H9 (cell line): ENCODE results near the gene PSMA3. TPM values are rescaled to one million over a fixed set of nuclear protein-coding genes. Genes with fewer than 3 reads are reported as not detected.

Experiments
- DNase-seq: peaks from one replicate; pipeline ENCODE4 v3.0.0-alpha.2; 2017
- H2AFZ ChIP-seq: one replicate; pipeline ENCODE4 v1.6.1; 2013; ENCODE audit warnings: mild to moderate bottlenecking, low read length, control low read depth, moderate library complexity
- H2AK5ac ChIP-seq: 2 replicates; pipeline ENCODE4 v1.6.1; 2013; ENCODE audit warnings: low read length, control low read depth, mixed read lengths; ENCODE audit not compliant: insufficient read length
- H2BK120ac ChIP-seq: one replicate; pipeline ENCODE4 v1.6.1; 2013; ENCODE audit warnings: low read depth, mild to moderate bottlenecking, low read length, control low read depth, inconsistent platforms; ENCODE audit not compliant: poor library complexity, severe bottlenecking
- H2BK12ac ChIP-seq: 2 replicates; pipeline ENCODE4 v1.6.1; 2013; ENCODE audit warnings: low read length, control low read depth, mixed read lengths, low read depth; ENCODE audit not compliant: insufficient read length
- H2BK15ac ChIP-seq: 2 replicates; pipeline ENCODE4 v1.6.1; 2013; ENCODE audit warnings: low read depth, low read length, control low read depth
- H2BK20ac ChIP-seq: one replicate; pipeline ENCODE4 v1.6.1; 2013; ENCODE audit warnings: low read depth, mild to moderate bottlenecking, low read length, control low read depth, inconsistent platforms; ENCODE audit not compliant: poor library complexity, severe bottlenecking
- H2BK5ac ChIP-seq: 2 replicates; pipeline ENCODE4 v1.6.1; 2013; ENCODE audit warnings: low read length, control low read depth, mixed read lengths; ENCODE audit not compliant: insufficient read length
- H3K14ac ChIP-seq: 2 replicates; pipeline ENCODE4 v1.6.1; 2013; ENCODE audit warnings: low read length, control low read depth; ENCODE audit not compliant: insufficient read depth
- H3K18ac ChIP-seq: 2 replicates; pipeline ENCODE4 v1.6.1; 2013; ENCODE audit warnings: low read depth, mild to moderate bottlenecking, mixed read lengths, low read length, control low read depth; ENCODE audit not compliant: insufficient read length
- H3K23ac ChIP-seq: 2 replicates; pipeline ENCODE4 v1.6.1; 2013; ENCODE audit warnings: low read length, control low read depth, mixed read lengths, low read depth; ENCODE audit not compliant: insufficient read length
- H3K23me2 ChIP-seq: 2 replicates; pipeline ENCODE4 v1.6.1; 2013; ENCODE audit warnings: low read depth, mild to moderate bottlenecking, mixed read lengths, low read length, control low read depth; ENCODE audit not compliant: insufficient read length, poor library complexity, severe bottlenecking
- H3K27ac ChIP-seq: 2 replicates; pipeline ENCODE4 v1.5.1; 2013; ENCODE audit warnings: low read length, control low read depth, mixed read lengths, low read depth; ENCODE audit not compliant: insufficient read length
- H3K27me3 ChIP-seq: 2 replicates; pipeline ENCODE4 v1.6.1; 2013; ENCODE audit warnings: low read length, control low read depth, inconsistent platforms; ENCODE audit not compliant: insufficient read depth
- H3K4ac ChIP-seq: 2 replicates; pipeline ENCODE4 v1.6.1; 2013; ENCODE audit warnings: low read depth, mild to moderate bottlenecking, control low read depth, inconsistent platforms, low read length, moderate library complexity
- H3K4me1 ChIP-seq: 2 replicates; pipeline ENCODE4 v1.6.1; 2013; ENCODE audit warnings: low read length, control low read depth, inconsistent platforms; ENCODE audit not compliant: insufficient read depth
- H3K4me2 ChIP-seq: 2 replicates; pipeline ENCODE4 v1.6.1; 2013; ENCODE audit warnings: low read length, control low read depth, mixed read lengths; ENCODE audit not compliant: insufficient read length, insufficient read depth
- H3K56ac ChIP-seq: 2 replicates; pipeline ENCODE4 v1.6.1; 2013; ENCODE audit warnings: low read depth, mild to moderate bottlenecking, mixed read lengths, low read length, control low read depth; ENCODE audit not compliant: insufficient read length
- H3K79me1 ChIP-seq: 2 replicates; pipeline ENCODE4 v1.6.1; 2013; ENCODE audit warnings: low read depth, mild to moderate bottlenecking, moderate library complexity, low read length, control low read depth, inconsistent platforms; ENCODE audit not compliant: insufficient read depth, poor library complexity, severe bottlenecking
- H3K79me2 ChIP-seq: 2 replicates; pipeline ENCODE4 v1.6.1; 2013; ENCODE audit warnings: low read length, control low read depth, inconsistent platforms; ENCODE audit not compliant: insufficient read depth
- H3K9ac ChIP-seq: 2 replicates; pipeline ENCODE4 v1.6.1; 2013; ENCODE audit warnings: low read length, control low read depth, mixed read lengths; ENCODE audit not compliant: insufficient read length; ENCODE audit errors: extremely low read depth
- H3K9me3 ChIP-seq: one replicate; pipeline ENCODE4 v1.6.1; 2013; ENCODE audit warnings: low read depth, low read length, inconsistent platforms; ENCODE audit not compliant: control insufficient read depth
- H3T11ph ChIP-seq: one replicate; pipeline ENCODE4 v1.6.1; 2013; ENCODE audit warnings: mild to moderate bottlenecking, low read length, control low read depth, inconsistent platforms
- H4K20me1 ChIP-seq: one replicate; pipeline ENCODE4 v1.6.1; 2013; ENCODE audit not compliant: control insufficient read depth, insufficient read length, insufficient read depth
- H4K5ac ChIP-seq: 2 replicates; pipeline ENCODE4 v1.6.1; 2013; ENCODE audit warnings: low read depth, mild to moderate bottlenecking, mixed read lengths, low read length, control low read depth; ENCODE audit not compliant: insufficient read length
- H4K8ac ChIP-seq: replicated peaks from 2 replicates; pipeline ENCODE4 v1.6.1; 2013; ENCODE audit warnings: low read length, control low read depth, mixed read lengths, low read depth; ENCODE audit not compliant: insufficient read length
- H4K91ac ChIP-seq: 2 replicates; pipeline ENCODE4 v1.6.1; 2013; ENCODE audit warnings: low read depth, mild to moderate bottlenecking, moderate library complexity, mixed read lengths, low read length, control low read depth; ENCODE audit not compliant: insufficient read length
- H3K27ac Mint-ChIP-seq, 3 experiments: 2 replicates in 2 of 3; 3 replicates in 1 of 3; pipeline ENCODE4 v1.8.0; 2020 to 2021; ENCODE audit warnings: mixed read lengths in 3 of 3, mild to moderate bottlenecking in 1 of 3, moderate library complexity in 1 of 3
- H3K27me3 Mint-ChIP-seq: 2 replicates; pipeline ENCODE4 v1.8.0; 2021; ENCODE audit warnings: low read depth, mild to moderate bottlenecking, moderate library complexity, mixed read lengths
- H3K36me3 Mint-ChIP-seq, 3 experiments: 2 replicates in 2 of 3; 3 replicates in 1 of 3; pipeline ENCODE4 v1.8.0; 2020 to 2021; ENCODE audit warnings: low read depth in 3 of 3, mixed read lengths in 3 of 3; ENCODE audit not compliant: insufficient read depth in 1 of 3
- H3K4me1 Mint-ChIP-seq, 2 experiments: 2 replicates each; pipeline ENCODE4 v1.8.0; 2020; ENCODE audit warnings: mixed read lengths in 2 of 2
- H3K4me3 Mint-ChIP-seq, 2 experiments: 2 replicates in 1 of 2; 3 replicates in 1 of 2; pipeline ENCODE4 v1.8.0; 2020 to 2021; ENCODE audit warnings: mild to moderate bottlenecking in 2 of 2, mixed read lengths in 2 of 2, moderate library complexity in 1 of 2
- H3K9me3 Mint-ChIP-seq, 2 experiments: 2 replicates in 1 of 2; 3 replicates in 1 of 2; pipeline ENCODE4 v1.8.0; 2020; ENCODE audit warnings: mild to moderate bottlenecking in 2 of 2, mixed read lengths in 2 of 2, moderate library complexity in 1 of 2
- CTCF ChIP-seq: fragments of 200-600 bp; sonication (generic); conservative IDR thresholded peaks from 3 replicates; pipeline ENCODE4 v1.8.0; 2021; ENCODE audit warnings: antibody characterized with exemption, mild to moderate bottlenecking
- WGBS: extraction: QIAGEN DNeasy Blood & Tissue Kit; methylation state at CpG from one replicate; pipeline ENCODE4 v1.1.7; 2013; ENCODE audit warnings: missing lambda C conversion rate, low lambda C conversion rate, mixed read lengths; ENCODE audit not compliant: insufficient read length; ENCODE audit errors: extremely low coverage; 5-methylcytosine and 5-hydroxymethylcytosine counted together
- total RNA-seq: library from RNA; stranded (reverse); gene quantifications from 2 replicates; pipeline ENCODE4 v1.2.1, GENCODE V29; 2021

Gene PSMA3
- total RNA-seq, 1 experiment from 2014 or later, result 342 TPM

GRCh38 chr14:58245562-58245961 lies 919 bp downstream of the PSMA3 start:
- Histone ChIP-seq H2AFZ (no peak overlapping the region), H4K20me1 (no peaks in the 10 kb centered on the region), H3K79me1 (peaks cover 6% of the 10 kb centered on the region), H3K14ac (no peak overlapping the region), H3K79me2 (peaks cover 33% of the 10 kb centered on the region), H4K91ac (no peak overlapping the region), H2BK20ac (no peak overlapping the region), H3K4ac (no peak overlapping the region), H3T11ph (no peak overlapping the region), H3K27me3 (no peaks in the 10 kb centered on the region), H3K23me2 (no peaks in the 10 kb centered on the region), H4K8ac (no peak overlapping the region), H2BK120ac (no peak overlapping the region), H2BK15ac (no peak overlapping the region), H2BK5ac (no peak overlapping the region), H2BK12ac (no peak overlapping the region), H4K5ac (no peak overlapping the region), H3K23ac (no peak overlapping the region), H3K9ac (peak overlapping the region; percentile 89), H3K18ac (no peak overlapping the region), H3K27ac (peak overlapping the region; percentile 78), H3K56ac (no peak overlapping the region), H3K4me2 (peak overlapping the region; percentile 75), H3K4me1 (no peaks in the 10 kb centered on the region), H3K9me3 (no peaks in the 10 kb centered on the region), H2AK5ac (no peak overlapping the region)
- peaks cover 13 to 18% (median 15%) of the 10 kb centered on the region in 3 experiments for H3K36me3 Mint-ChIP-seq
- no CpG with 5 or more reads among the region's 3 CpGs for WGBS
- H3K27ac Mint-ChIP-seq, result peak overlapping the region; percentile 100; a peak in 5 of 7 replicates
- DNase-seq, result no peak
- H3K4me1 Mint-ChIP-seq, result peaks cover 18 to 21% of the 10 kb centered on the region in 2 experiments
- no peaks in the 10 kb centered on the region; a peak in 1 of 5 replicates for H3K9me3 Mint-ChIP-seq
- peak overlapping the region; percentile 92 to 99 for H3K4me3 Mint-ChIP-seq
- H3K27me3 Mint-ChIP-seq, result no peaks in the 10 kb centered on the region
- TF ChIP-seq CTCF, result no peak
